Medulla oblongata (tissue), 1 donor: ENCODE results near the gene VSIG2.

Experiments used
- DNase-seq: peaks from one replicate; pipeline ENCODE4 v3.0.0-alpha.2; 2015; ENCODE audit errors: extremely low spot score

VSIG2 gene

GRCh38 chr11:124748481-124749343 is 3.3 kb downstream of the VSIG2 start:
- no peak for DNase-seq

DNA sequence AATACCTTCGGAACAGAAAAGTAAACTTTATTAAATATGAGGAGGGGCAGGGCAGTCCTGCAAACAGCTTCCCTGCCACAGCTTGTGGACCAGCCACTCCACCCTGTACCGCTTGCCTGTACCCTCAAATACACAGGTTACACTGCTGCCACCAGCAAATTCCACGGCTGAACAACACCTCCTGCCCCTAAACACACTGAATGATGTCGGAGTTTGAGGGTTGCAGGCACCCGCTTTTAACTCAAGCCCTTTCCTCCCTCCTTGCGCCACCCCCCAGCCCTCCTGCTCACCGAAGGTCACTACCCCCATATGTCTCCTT is 4.0 kb downstream of the VSIG2 start:
- no peak for DNase-seq

DNA sequence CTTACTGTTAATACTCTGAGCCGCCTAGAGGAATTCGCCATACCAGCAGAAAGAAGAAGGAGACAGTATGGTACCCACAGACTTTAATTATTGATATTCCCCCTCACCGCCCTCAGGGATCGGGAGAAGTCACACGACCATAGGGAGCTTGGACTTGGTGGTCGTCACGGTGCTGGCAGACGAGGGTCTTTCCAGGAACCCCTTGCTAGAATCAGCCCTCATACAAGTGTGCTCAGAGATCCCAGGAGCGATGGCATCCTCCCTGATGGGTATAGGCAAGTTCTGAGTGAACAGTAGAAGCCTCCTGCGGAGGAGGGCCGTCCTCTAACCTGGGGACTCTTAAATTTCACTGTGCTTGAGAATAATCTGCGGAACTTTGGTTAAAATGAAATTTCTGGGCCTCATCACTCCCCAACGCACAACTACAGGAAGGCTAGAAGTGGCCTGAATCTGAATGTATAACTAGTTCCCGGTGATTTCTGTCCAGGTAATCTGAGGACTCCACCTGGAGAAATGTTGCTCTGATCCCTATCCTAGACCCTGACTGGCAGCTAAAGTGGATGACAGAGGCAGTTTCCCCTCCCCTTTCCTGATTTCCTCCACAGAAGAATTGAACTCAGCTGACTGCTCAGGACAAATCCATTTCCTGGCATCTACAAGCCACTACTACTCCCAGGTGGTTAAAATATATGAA is 4.5 kb downstream of the VSIG2 start:
- DNase-seq = no peak

DNA sequence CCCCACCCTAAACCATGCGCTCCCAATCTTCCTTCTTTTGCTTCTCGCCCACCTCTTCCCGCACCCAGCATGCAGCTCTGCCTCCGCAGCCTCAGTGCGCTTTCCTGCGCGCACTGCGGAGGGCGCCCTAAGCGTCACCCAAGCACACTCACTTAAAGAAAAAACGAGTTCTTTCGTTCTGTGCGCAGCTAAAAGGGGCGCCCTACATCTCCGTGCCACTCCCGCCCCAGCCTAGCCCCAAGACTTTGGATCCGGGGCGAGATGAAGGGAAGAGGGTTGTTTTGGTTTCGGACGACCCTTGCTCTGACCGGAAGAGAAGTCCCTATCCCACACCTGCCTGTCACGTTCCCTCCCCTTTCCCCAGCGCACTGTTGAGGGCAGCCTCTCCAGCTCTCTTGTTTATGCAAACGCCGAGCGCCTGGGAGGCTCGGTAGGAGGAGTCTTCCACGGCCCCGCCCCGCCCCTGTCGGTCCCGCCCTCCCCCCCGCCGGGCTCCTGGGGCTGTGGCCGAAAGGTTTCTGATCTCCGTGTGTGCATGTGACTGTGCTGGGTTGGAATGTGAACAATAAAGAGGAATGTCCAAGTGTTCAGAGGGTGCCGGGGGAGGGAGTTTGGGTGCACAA is 5.3 kb downstream of the VSIG2 start:
- peak; percentile 14 for DNase-seq

DNA sequence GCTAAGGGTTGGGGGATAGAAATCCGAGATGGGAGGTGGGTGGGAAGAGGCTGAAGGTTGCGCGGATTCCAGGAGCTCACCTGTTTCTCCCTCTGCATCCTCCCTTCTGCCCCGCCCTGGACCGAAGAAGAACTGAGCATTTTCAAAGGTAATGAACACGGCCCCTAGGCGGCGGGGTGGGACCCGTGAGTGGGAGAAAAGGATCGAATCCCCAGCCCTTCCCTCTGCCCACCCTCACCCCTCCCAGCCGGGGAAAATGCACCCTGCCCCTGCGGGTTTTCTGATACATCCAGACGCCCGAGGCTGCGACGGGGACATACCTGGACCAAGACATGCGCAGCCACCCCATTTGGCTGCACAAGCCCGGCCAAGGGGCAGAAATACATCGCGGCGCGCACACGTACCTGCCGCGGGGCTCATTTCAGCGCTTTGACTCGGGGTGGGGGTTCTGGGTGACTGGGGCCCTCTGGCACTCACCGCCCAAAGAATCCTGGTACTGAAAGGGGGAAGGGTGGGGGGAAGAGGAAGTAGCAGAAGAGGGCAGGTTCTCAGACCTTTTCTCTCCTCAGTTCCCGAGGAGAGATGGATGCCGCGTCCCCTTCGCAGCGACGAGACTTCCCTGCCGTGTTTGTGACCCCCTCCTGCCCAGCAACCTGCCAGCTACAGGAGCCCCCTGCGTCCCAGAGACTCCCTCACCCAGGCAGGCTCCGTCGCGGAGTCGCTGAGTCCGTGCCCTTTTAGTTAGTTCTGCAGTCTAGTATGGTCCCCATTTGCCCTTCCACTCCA is 6.0 kb downstream of the VSIG2 start:
- no peak for DNase-seq

DNA sequence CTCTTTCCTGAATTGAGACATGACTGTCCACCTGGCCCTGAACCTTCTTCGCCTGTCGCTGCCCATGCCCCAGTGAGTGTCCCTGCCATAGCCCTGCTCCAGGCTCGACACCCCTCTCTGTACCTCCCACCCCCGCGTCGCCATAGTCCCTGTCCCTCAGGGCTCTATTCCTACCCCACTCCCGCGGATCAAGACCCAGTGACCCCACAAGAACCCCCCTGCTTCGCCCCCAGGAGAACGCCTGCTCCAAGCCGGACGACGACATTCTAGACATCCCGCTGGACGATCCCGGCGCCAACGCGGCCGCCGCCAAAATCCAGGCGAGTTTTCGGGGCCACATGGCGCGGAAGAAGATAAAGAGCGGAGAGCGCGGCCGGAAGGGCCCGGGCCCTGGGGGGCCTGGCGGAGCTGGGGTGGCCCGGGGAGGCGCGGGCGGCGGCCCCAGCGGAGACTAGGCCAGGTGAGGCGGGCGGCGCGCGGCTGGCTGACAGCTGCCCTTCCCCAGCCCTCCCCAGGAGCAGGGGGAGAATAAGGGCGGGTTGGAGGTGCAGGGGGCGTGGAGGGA is 6.7 kb downstream of the VSIG2 start:
- no peak for DNase-seq

GRCh38 chr11:124743050-124743449 is 9.0 kb downstream of the VSIG2 start:
- DNase-seq = no peak

DNA sequence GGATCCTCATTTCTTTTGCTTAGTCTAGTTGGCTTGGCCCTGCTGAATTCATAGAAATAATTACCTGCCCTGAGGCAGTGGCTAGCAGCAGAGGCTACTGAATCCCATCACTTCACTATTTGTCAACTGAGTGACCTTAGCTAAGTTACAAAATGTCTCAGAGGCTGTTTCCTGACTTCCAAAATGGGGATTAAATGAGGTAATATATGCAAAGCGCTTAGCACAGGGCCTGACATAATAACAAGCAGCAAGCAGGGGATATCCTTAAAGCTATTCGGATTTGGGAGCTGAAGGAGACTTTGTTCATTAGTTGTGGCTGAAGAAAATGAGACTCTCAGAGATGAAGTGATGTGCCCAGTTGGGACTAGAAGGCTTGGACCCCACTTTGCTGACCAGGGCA is 9.5 kb downstream of the VSIG2 start:
- DNase-seq = no peak

GRCh38 chr11:124740277-124740882 is 11.7 kb downstream of the VSIG2 start:
- DNase-seq = no peak

- peak; percentile 74 for DNase-seq
Measured at GRCh38 chr11:124739479-124740276, 12.4 kb downstream of the VSIG2 start, which contains the start of gene NRGN. Gene NRGN (plus strand): TSS chr11:124739942. CDS start chr11:124740085, 143 bp downstream.

- DNase-seq = no peak
Measured at GRCh38 chr11:124738713-124739478, 13.2 kb downstream of the VSIG2 start.

DNA sequence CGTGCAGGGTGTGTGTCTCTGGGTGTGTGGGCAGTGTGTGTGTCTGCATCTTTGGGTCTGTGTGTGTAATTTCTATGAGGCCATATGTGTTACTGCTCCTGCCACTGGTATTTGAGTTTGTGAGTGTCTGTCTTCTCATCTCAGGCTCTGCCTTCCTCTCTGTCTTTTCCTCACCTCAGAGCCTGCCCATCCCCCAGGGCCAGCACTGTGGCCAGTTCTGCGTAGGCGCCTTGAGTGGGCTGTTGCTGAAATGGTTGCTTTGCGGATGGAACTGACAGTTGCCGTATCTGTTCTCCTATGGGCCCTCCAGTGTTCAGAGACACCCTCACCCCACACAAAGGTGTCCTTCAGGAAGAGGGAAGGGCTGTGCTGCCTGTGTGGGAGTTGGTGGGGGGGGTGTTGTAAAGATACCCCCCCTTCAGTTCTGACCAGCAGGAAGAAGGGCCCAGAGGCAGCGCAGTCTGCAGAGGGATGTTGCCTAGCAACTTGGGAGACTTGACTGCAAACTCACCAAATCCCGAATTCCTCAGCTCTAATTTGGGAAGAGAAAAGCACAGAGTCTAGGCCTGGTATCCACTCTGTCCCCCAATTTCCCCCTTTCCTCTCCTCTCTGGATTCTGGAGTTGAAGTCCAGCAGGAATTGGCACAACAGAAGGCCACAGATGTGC is 14.3 kb downstream of the VSIG2 start:
- no peak for DNase-seq

DNA sequence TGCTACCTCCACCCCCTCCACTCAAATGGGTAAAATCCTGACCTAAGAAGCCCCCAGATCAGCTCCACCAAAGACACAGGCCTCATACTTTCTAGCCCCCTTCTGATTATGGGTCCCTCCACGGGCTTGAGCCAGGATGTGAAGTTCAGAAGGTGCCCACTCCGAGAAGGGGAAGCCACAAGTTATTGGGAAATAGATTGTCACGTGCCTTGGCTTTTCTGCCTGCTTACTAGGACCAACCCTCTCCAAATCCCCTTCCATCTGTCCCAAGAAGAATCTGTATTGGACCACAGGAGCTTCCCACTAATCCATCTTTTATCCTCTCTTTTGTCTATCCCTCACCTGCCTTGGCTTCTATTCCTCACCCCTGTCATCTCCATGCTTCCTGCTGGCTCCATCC is 15.3 kb downstream of the VSIG2 start:
- DNase-seq = peak; percentile 17

GRCh38 chr11:124732230-124732629 is 19.8 kb downstream of the VSIG2 start:
- DNase-seq = no peak

DNA sequence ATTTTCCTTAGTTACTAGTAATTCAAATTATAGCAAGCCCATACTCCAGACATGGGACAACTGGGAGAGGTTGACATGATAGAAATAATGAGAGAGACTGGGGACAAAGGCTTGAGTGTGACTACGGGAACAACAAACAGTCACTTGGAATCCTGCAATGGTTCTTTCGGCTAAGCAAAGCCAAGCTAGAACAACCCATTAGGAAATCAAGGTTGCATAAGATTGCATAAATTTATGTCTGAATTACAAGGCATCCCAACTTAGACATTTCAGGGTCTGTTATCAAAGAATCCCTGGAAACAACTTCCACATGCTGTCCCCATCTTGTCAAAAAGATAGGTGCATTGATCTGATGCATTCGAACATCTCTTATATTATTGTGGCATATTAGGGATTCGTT is 22.5 kb downstream of the VSIG2 start:
- DNase-seq = no peak

GRCh38 chr11:124728134-124728533 is 23.9 kb downstream of the VSIG2 start:
- DNase-seq = no peak

DNA sequence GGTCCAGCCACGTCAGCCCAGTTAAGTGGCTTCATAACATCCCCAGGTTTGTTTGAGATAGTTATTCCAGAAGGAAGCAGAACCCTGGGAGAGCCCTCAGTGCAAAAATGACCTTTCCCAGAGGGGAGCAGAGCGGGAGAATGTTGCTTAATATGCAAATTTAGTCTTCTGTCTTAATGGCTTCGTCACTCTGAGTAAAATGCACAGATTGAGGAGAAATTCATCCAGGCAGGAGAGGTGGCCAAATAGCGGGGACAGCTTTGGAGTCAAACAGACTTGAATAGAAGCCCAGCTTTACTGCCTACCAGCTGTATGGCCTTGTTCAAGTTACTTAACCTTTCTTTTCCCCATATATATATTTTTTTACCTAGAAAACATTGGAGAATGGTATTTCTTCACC is 24.6 kb downstream of the VSIG2 start:
- no peak for DNase-seq

GRCh38 chr11:124725719-124726105 is 26.3 kb downstream of the VSIG2 start:
- no peak for DNase-seq
